Measurements from ENCODE around the gene TPRG1L. TPM values are rescaled to one million over a fixed set of nuclear protein-coding genes. Genes with fewer than 3 reads are reported as not detected.
A peak's percentile ranks its signal among the peaks of the same experiment; 100 is the strongest.

The TPRG1L gene
- total and polyA plus RNA-seq, 2 of the 4 experiments (the other 2 are of a cell fraction): 25.3 to 39.5 TPM

DNA sequence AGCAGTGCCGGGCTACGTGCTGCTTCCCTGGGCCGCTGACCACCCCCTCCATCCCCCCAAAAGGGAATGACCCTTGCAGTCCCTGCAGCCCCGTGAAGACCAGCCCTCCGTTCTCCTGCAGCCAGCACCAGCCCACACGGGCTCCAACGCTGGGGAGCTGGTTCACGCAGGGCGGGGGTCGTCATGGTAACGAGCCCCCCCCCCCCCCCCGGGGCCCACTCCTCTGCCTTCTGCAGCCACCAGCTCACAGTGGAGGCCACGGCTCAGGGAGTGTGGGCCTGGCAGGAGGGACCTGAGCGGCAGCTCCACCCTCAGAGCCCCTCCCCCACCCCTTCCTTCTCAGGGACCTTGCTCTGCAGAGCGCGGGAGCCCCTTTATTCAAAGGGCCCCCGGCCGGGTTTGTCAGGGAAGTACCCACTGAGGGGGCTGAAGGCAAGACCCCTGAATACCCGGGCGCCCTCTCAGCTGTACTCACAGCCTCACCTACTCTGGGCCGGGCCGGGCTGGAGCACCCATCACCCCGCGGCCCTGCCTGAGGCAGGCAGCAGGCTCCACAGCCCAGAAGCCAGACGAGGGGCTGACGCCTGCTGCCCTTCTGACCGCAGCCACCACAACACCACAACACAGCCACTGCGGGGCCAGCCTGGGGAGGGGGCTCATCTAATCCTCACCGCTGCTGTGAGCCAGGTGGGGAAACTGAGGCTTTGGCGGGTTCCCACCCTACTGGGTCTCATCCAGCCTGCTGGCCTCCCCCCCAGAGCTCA is 26.1 kb upstream of the TPRG1L start:
- POLR2A ChIA-PET (ENCODE audit: unreplicated experiment): no interaction called here
- intact Hi-C loops (cut with micrococcal nuclease): no loop called here

More for the DNA sequence above, 26.1 kb upstream of the TPRG1L start:
- DNase-seq: no peak
- dilution Hi-C loops (cut with HindIII; ENCODE audit: low sequenced_read_pairs, unreplicated experiment) (no loop called here), in situ Hi-C loops (cut with MboI; ENCODE audit: low sequenced_read_pairs) (no loop called here)
- no peak overlapping the region for H2BK20ac ChIP-seq (ENCODE audit: low read depth, low read length)
- no peaks in the 10 kb centered on the region for H4K20me1 ChIP-seq (ENCODE audit: insufficient read depth, low read length)
- no peak overlapping the region for H2BK120ac ChIP-seq (ENCODE audit: low read depth, low read length)
- H3K4me2 ChIP-seq (ENCODE audit: low read depth, low read length): no peak overlapping the region
- no peak overlapping the region for H2BK5ac ChIP-seq (ENCODE audit: low read depth, low read length, poor library complexity, severe bottlenecking)
- no TSS peak for BruUV-seq (replicated peaks)
- ATAC-seq (ENCODE audit: low read depth): no peak
- WGBS, 2 experiments (ENCODE audit: extremely low coverage in 2 of 2, insufficient read length in 1 of 2): 23% methylated on average over 9 of the region's 30 CpGs; no CpG with 5 or more reads in 1 of the 2 experiments
- no peak overlapping the region for H2BK15ac ChIP-seq (ENCODE audit: low read depth, low read length)
- H3K79me1 ChIP-seq (ENCODE audit: low read depth in 1 of 2, low read length in 2 of 2): no peaks in the 10 kb centered on the region
- H3K14ac ChIP-seq (replicated peaks; ENCODE audit: low read depth, low read length): no peak overlapping the region
- H4K91ac ChIP-seq (ENCODE audit: insufficient read depth, low read depth, low read length): no peak overlapping the region
- no peaks in the 10 kb centered on the region for H3K4me1 ChIP-seq (ENCODE audit: control insufficient read depth, insufficient read depth, low read length)
- H3K27me3 ChIP-seq (ENCODE audit: control insufficient read depth, insufficient read depth, low read length): peaks cover 11% of the 10 kb centered on the region
- no peak overlapping the region for H2AK5ac ChIP-seq (ENCODE audit: low read depth, low read length)
- no peaks in the 10 kb centered on the region for H3K9me3 ChIP-seq (ENCODE audit: control insufficient read depth, insufficient read depth, low read length)
- TF ChIP-seq, protein P1, sequence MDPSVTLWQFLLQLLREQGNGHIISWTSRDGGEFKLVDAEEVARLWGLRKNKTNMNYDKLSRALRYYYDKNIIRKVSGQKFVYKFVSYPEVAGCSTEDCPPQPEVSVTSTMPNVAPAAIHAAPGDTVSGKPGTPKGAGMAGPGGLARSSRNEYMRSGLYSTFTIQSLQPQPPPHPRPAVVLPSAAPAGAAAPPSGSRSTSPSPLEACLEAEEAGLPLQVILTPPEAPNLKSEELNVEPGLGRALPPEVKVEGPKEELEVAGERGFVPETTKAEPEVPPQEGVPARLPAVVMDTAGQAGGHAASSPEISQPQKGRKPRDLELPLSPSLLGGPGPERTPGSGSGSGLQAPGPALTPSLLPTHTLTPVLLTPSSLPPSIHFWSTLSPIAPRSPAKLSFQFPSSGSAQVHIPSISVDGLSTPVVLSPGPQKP (IDR thresholded peaks at IDR 0.05; ENCODE audit: borderline replicate concordance, low read depth, low read length): no peak
- TF ChIP-seq MAFK (IDR thresholded peaks at IDR 0.05; ENCODE audit: low read depth, low read length) (no peak), RAD21 (IDR thresholded peaks at IDR 0.05; ENCODE audit: low read length) (no peak), SMC3 (IDR thresholded peaks at IDR 0.05; ENCODE audit: low read depth, low read length) (no peak)
- no peak overlapping the region for H3K9ac ChIP-seq (ENCODE audit: low read depth, low read length)
- CTCF ChIA-PET: no interaction called here
- H2AK9ac ChIP-seq (replicated peaks; ENCODE audit: low read depth, low read length, poor library complexity): peak overlapping the region; percentile 16
- no peak overlapping the region for H4K5ac ChIP-seq (ENCODE audit: low read depth, low read length)
- no peak overlapping the region for H3K23ac ChIP-seq (ENCODE audit: low read depth, low read length)
- H3K27ac ChIP-seq (ENCODE audit: insufficient read depth, low read length): no peak overlapping the region
- H4K8ac ChIP-seq (ENCODE audit: low read depth in 2 of 2, low read length in 2 of 2): no peak overlapping the region
- no peaks in the 10 kb centered on the region for H3K36me3 ChIP-seq (ENCODE audit: control insufficient read depth, insufficient read depth, low read length)
- H3K4me3 ChIP-seq (ENCODE audit: insufficient read depth, low read depth, low read length): no peak overlapping the region
- H3K4ac ChIP-seq (ENCODE audit: low read depth, low read length): no peak overlapping the region
- no peak overlapping the region for H3K18ac ChIP-seq (ENCODE audit: low read depth, low read length)
- H2AFZ ChIP-seq (replicated peaks; ENCODE audit: low read length, poor library complexity): no peak overlapping the region
- H3K9me1 ChIP-seq (ENCODE audit: insufficient read depth, low read length): no peaks in the 10 kb centered on the region
- H3K56ac ChIP-seq (ENCODE audit: extremely low read depth, insufficient read depth, low read length): no peak overlapping the region

All from IMR-90 (cell line).